HCT116 (cell line): Measurements from ENCODE around the gene SGCA. TPM values are rescaled to one million over a fixed set of nuclear protein-coding genes. Genes with fewer than 3 reads are reported as not detected.
A peak's percentile ranks its signal among the peaks of the same experiment; 100 is the strongest.

Source experiments
- ATAC-seq: fragments of 200-7000 bp; cut with Tn5 transposase; 2 replicates; pipeline ENCODE4 v1.9.1; 2020; ENCODE audit warnings: mild to moderate bottlenecking, moderate library complexity
- BruUV-seq: library from RNA; stranded (reverse); fragments of 400-500 nt; replicated peaks from 2 replicates; lab custom pipeline; 2021; lab: Mats Ljungman, UMichigan
- CTCF ChIA-PET: fragments of 300-600 bp; sonication (Branson Sonifier 250); formaldehyde crosslinking; loops from one replicate; lab custom pipeline; 2021; ENCODE audit warnings: antibody characterized with exemption; lab: Charles Lee
- POLR2A ChIA-PET: fragments of 300-600, 350-600 bp; sonication (Branson Sonifier 250); formaldehyde crosslinking; loops from one replicate; lab custom pipeline; 2021; ENCODE audit warnings: antibody characterized with exemption; lab: Charles Lee
- RAD21 ChIA-PET, 2 experiments: fragments of 300-600 bp; sonication (Branson Sonifier 250); formaldehyde crosslinking; loops; one replicate each; lab custom pipeline; 2023; ENCODE audit warnings: low total read pairs in 2 of 2; ENCODE audit not compliant: uncharacterized antibody in 2 of 2, unreplicated experiment in 2 of 2, low non-redundant PET in 1 of 2; lab: Charles Lee
- DNase-seq: peaks from one replicate; pipeline ENCODE4 v3.0.0-alpha.2; 2010; ENCODE audit warnings: low read depth, low spot score
- H2AFZ ChIP-seq: fragments of 200-600 bp; shearing (Covaris generic), sonication (generic); 2 replicates; pipeline ENCODE4 v1.6.1; 2017; ENCODE audit warnings: low read depth, mixed run types, mixed read lengths, antibody characterized with exemption, low read length; ENCODE audit not compliant: poor library complexity, severe bottlenecking
- H3K27ac ChIP-seq: 2 replicates; pipeline ENCODE4 v1.5.1; 2012; ENCODE audit warnings: low read depth, low read length
- H3K27me3 ChIP-seq: fragments of 200-600 bp; sonication (generic); 2 replicates; pipeline ENCODE4 v1.6.1; 2016; ENCODE audit warnings: mixed run types, low read length, mixed read lengths; ENCODE audit not compliant: insufficient read depth
- H3K36me3 ChIP-seq, 2 experiments: fragments of 200-500 bp in 1 of 2; fragments of 200-600 bp in 1 of 2; sonication (Bioruptor generic) in 1 of 2; sonication (generic) in 1 of 2; 2 replicates each; pipeline versions ENCODE4 v1.5.1 to v1.6.1; 2014 to 2016; ENCODE audit warnings: low read length in 2 of 2, inconsistent platforms in 1 of 2, mixed read lengths in 1 of 2, mixed run types in 1 of 2; ENCODE audit not compliant: insufficient read depth in 2 of 2, control insufficient read depth in 1 of 2
- H3K4me1 ChIP-seq, 2 experiments: fragments of 200-600 bp in 1 of 2; sonication (generic) in 1 of 2; 2 replicates each; pipeline versions ENCODE4 v1.5.1 to v1.6.1; 2012 to 2017; ENCODE audit warnings: low read length in 2 of 2, inconsistent platforms in 1 of 2, mild to moderate bottlenecking in 1 of 2, mixed read lengths in 1 of 2, mixed run types in 1 of 2, moderate library complexity in 1 of 2; ENCODE audit not compliant: insufficient read depth in 2 of 2, control insufficient read depth in 1 of 2
- H3K4me2 ChIP-seq: fragments of 200-600 bp; sonication (generic); 2 replicates; pipeline ENCODE4 v1.6.1; 2017; ENCODE audit warnings: mixed run types, low read length, mixed read lengths
- H3K4me3 ChIP-seq, 2 experiments: fragments of 200-600 bp in 1 of 2; sonication (generic) in 1 of 2; replicated peaks in 1 of 2; 2 replicates each; pipeline ENCODE4 v1.5.1; 2011 to 2016; ENCODE audit warnings: low read length in 2 of 2, control low read depth in 1 of 2, low read depth in 1 of 2, mild to moderate bottlenecking in 1 of 2, mixed read lengths in 1 of 2, mixed run types in 1 of 2
- H3K79me2 ChIP-seq: fragments of 200-600 bp; sonication (generic); 2 replicates; pipeline ENCODE4 v1.6.1; 2017; ENCODE audit warnings: mild to moderate bottlenecking, mixed run types, low read length, moderate library complexity, mixed read lengths; ENCODE audit not compliant: insufficient read depth
- H3K9ac ChIP-seq: fragments of 200-600 bp; sonication (generic); 2 replicates; pipeline ENCODE4 v1.6.1; 2016; ENCODE audit warnings: low read length, mixed read lengths
- H3K9me2 ChIP-seq: fragments of 200-600 bp; sonication (generic), shearing (Covaris generic); 2 replicates; pipeline ENCODE4 v1.6.1; 2017; ENCODE audit warnings: mixed run types, mild to moderate bottlenecking, moderate library complexity; ENCODE audit not compliant: insufficient read depth
- H3K9me3 ChIP-seq, 2 experiments: fragments of 200-500 bp in 1 of 2; fragments of 200-600 bp in 1 of 2; sonication (Bioruptor generic) in 1 of 2; sonication (generic) in 1 of 2; 2 replicates each; pipeline ENCODE4 v1.6.1; 2014 to 2017; ENCODE audit warnings: low read length in 2 of 2, mixed read lengths in 2 of 2, inconsistent platforms in 1 of 2, low read depth in 1 of 2, mild to moderate bottlenecking in 1 of 2, mixed run types in 1 of 2, moderate library complexity in 1 of 2; ENCODE audit not compliant: control insufficient read depth in 1 of 2, insufficient read depth in 1 of 2
- H4K20me1 ChIP-seq: fragments of 200-600 bp; sonication (generic), shearing (Covaris generic); 2 replicates; pipeline ENCODE4 v1.6.1; 2017; ENCODE audit warnings: mixed run types, mild to moderate bottlenecking, moderate library complexity; ENCODE audit not compliant: insufficient read depth
- MAX ChIP-seq: IDR thresholded peaks from 2 replicates; pipeline ENCODE4 v1.6.1; 2012
- POLR2AphosphoS5 ChIP-seq: IDR thresholded peaks from 2 replicates; pipeline ENCODE4 v1.6.1; 2011; ENCODE audit warnings: mild to moderate bottlenecking, low read depth, low read length, moderate library complexity
- TCF7L2 ChIP-seq: IDR thresholded peaks from 2 replicates; pipeline ENCODE4 v1.7.0; 2011; ENCODE audit warnings: borderline replicate concordance, inconsistent platforms; ENCODE audit not compliant: insufficient read depth, insufficient read length; ENCODE audit errors: extremely low read depth
- ZNF274 ChIP-seq: fragments of 200-500 bp; sonication (Bioruptor generic); IDR thresholded peaks from 2 replicates; pipeline ENCODE4 v1.6.1; 2014; ENCODE audit warnings: mild to moderate bottlenecking, low read depth, low read length, inconsistent platforms
- intact Hi-C: fragments of 100-400 bp; cut with micrococcal nuclease; formaldehyde crosslinking; loops from 2 replicates; pipeline ENCODE4 v1.10.0; 2022
- total RNA-seq: library from RNA; stranded (reverse); gene quantifications from one replicate; pipeline ENCODE4 v1.2.1, GENCODE V29; 2021; ENCODE audit not compliant: unreplicated experiment

SGCA gene
- total RNA-seq, 1 experiment from 2014 or later, result 0.37 TPM

DNA sequence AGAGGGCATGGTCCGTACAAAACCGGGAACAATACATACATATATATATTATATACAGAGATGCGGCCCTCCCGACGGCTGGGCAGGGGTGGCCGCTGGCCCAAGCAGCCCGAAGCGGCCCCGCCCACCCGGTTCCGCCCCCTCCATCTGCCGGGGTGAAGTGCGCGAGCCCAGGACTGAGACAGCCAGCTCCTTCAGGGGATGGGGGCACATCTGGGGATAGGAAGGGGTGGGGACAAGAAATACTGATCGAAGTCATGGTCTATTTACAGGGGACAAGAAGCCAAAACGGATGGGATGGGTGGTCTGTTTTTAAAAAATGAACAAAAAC is 32.1 kb upstream of the SGCA start:
- H3K4me2 ChIP-seq, result no peak overlapping the region
- H3K36me3 ChIP-seq, result peaks cover 43 to 45% of the 10 kb centered on the region in 2 experiments
- no peak overlapping the region for H2AFZ ChIP-seq
- H3K4me3 ChIP-seq, result no peak overlapping the region
- H3K27me3 ChIP-seq, result no peaks in the 10 kb centered on the region
- no peaks in the 10 kb centered on the region for H4K20me1 ChIP-seq
- BruUV-seq, result no TSS peak
- peaks cover 12% of the 10 kb centered on the region; the same call in 1 of the 2 replicates for H3K79me2 ChIP-seq
- H3K9me3 ChIP-seq, result no peaks in the 10 kb centered on the region
- no peak overlapping the region for H3K27ac ChIP-seq
- H3K4me1 ChIP-seq, result peaks cover 12 to 25% of the 10 kb centered on the region in 2 experiments
- ATAC-seq, result no peak
- no peak overlapping the region for H3K9ac ChIP-seq
- H3K9me2 ChIP-seq, result no peaks in the 10 kb centered on the region
- intact Hi-C loops, result no loop called here
- ChIA-PET POLR2A (no interaction called here), CTCF (no interaction called here), RAD21 (interaction anchor here in 1 of 2 experiments (0.6 kb wide), 2 partner anchors 32 to 501 kb away, joined by 3 to 4 read pairs; partner anchors contain the start of genes ABCC3 and SGCA)
- no peak for DNase-seq
- no peak for TF ChIP-seq ZNF274
- TF ChIP-seq POLR2AphosphoS5, result 0 out of 2 replicates have a peak, but pooled peaks have one; percentile 19

DNA sequence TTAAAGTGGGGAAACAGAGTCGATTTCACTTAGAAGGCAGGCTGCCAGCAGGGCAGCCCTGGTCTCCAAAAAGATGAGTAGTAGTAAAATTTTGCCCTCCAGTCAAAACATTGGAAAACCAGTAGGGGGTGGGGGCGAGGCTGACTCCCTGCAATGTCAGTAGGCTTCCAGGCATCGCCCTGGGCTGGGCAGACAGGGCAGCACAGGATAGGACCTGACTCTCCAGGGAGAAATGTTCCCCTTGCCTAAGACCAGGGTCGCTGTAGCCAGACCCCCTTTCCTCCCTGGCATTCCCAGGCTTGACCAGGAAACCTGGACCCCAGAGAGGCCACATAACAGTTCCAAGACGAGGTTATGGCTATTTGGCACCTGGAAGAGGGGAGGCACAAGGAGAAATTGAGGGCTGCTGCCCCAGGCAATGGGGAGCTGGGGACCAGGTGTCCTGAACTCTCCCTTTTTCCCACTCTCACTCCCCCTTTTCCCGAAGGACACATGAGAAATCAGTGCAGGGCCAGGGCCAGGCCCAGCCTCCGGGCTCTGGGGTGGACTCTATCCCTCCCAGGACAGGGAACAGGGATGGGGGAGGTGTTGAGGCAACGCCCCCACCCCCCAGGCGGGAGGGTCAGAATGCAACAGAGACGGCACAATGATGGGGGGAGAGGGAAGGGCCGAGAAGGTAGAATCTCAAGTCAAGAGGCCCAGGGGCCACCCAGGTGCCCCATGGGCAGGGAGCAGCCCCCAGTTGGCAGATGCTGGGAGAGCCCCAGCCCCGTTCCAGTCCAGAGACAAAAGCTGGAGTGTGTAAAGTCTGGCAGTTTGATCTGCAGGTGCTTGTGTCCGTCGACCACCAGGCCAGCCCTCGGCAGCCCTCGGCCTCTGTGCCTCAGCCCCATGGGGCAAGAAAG is 31.3 kb upstream of the SGCA start:
- Histone ChIP-seq H4K20me1 (no peaks in the 10 kb centered on the region), H3K4me3 (no peak overlapping the region), H3K36me3 (peaks cover 50 to 53% of the 10 kb centered on the region in 2 experiments), H3K4me2 (no peak overlapping the region), H3K9ac (no peak overlapping the region), H3K79me2 (peaks cover 19% of the 10 kb centered on the region; the same call in 1 of the 2 replicates), H3K9me2 (no peaks in the 10 kb centered on the region), H3K9me3 (no peaks in the 10 kb centered on the region), H3K4me1 (peaks cover 12 to 25% of the 10 kb centered on the region in 2 experiments), H3K27me3 (no peaks in the 10 kb centered on the region), H3K27ac (no peak overlapping the region), H2AFZ (no peak overlapping the region)
- ChIA-PET CTCF (no interaction called here), POLR2A (no interaction called here), RAD21 (interaction anchor here in 1 of 2 experiments (0.6 kb wide), 2 partner anchors 31 to 500 kb away, joined by 3 to 4 read pairs; partner anchors contain the start of genes ABCC3 and SGCA)
- intact Hi-C loops, result no loop called here
- ATAC-seq (peak; percentile 49), DNase-seq (no peak)
- TF ChIP-seq MAX (no peak), TCF7L2 (no peak)
- TSS peak; percentile 42 for BruUV-seq
